SU-DHL-6 (cell line): ENCODE data around the gene ATP7B.

Experiments used
- H2AFZ ChIP-seq: fragments of 200-600 bp; sonication (generic); 2 replicates; pipeline ENCODE4 v1.6.1; 2014; ENCODE audit warnings: low read depth, mild to moderate bottlenecking, moderate library complexity, mixed read lengths, antibody characterized with exemption, low read length; ENCODE audit not compliant: severe bottlenecking
- H3F3A ChIP-seq: fragments of 200-600 bp; shearing (Covaris generic); 2 replicates; pipeline ENCODE4 v1.6.0; 2016; ENCODE audit warnings: antibody characterized with exemption, mild to moderate bottlenecking; ENCODE audit not compliant: insufficient read depth
- H3K27ac ChIP-seq: fragments of 200-600 bp; sonication (generic); 2 replicates; pipeline ENCODE4 v1.5.1; 2016; ENCODE audit warnings: low read depth, mild to moderate bottlenecking, low read length, moderate library complexity, mixed read lengths
- H3K27me3 ChIP-seq: fragments of 200-600 bp; sonication (generic), shearing (Covaris generic); 2 replicates; pipeline ENCODE4 v1.6.0; 2014; ENCODE audit warnings: mild to moderate bottlenecking, low read length
- H3K36me3 ChIP-seq: fragments of 200-600 bp; sonication (generic); 2 replicates; pipeline ENCODE4 v1.6.1; 2014; ENCODE audit warnings: mild to moderate bottlenecking, low read length, mixed read lengths
- H3K4me2 ChIP-seq: fragments of 300-600, 200-600 bp; shearing (Covaris generic), sonication (generic); 2 replicates; pipeline ENCODE4 v1.6.0; 2014; ENCODE audit warnings: low read length, low read depth, mild to moderate bottlenecking; ENCODE audit not compliant: poor library complexity, severe bottlenecking
- H3K4me3 ChIP-seq: fragments of 200-600 bp; sonication (generic); 2 replicates; pipeline ENCODE4 v1.5.1; 2014; ENCODE audit warnings: antibody characterized with exemption, low read length, mild to moderate bottlenecking, mixed read lengths; ENCODE audit not compliant: insufficient read depth, poor library complexity, severe bottlenecking
- H3K79me2 ChIP-seq: fragments of 200-600 bp; sonication (generic); 2 replicates; pipeline ENCODE4 v1.6.1; 2014; ENCODE audit warnings: mild to moderate bottlenecking, low read length, moderate library complexity; ENCODE audit not compliant: insufficient read depth
- H3K9ac ChIP-seq: fragments of 200-600 bp; sonication (generic); 2 replicates; pipeline ENCODE4 v1.7.0; 2014; ENCODE audit warnings: mild to moderate bottlenecking, low read length
- H3K9me2 ChIP-seq: fragments of 200-600 bp; sonication (generic); replicated peaks from 2 replicates; pipeline ENCODE4 v1.6.1; 2014; ENCODE audit warnings: low read length; ENCODE audit not compliant: insufficient read depth
- H3K9me3 ChIP-seq: fragments of 200-600 bp; sonication (generic); 2 replicates; pipeline ENCODE4 v1.6.1; 2014; ENCODE audit warnings: low read length, mixed read lengths; ENCODE audit not compliant: insufficient read depth
- H4K20me1 ChIP-seq: fragments of 200-600 bp; sonication (generic); 2 replicates; pipeline ENCODE4 v1.6.1; 2014; ENCODE audit warnings: low read depth, mild to moderate bottlenecking, antibody characterized with exemption, low read length, moderate library complexity, mixed read lengths
- CTCF ChIP-seq: fragments of 200-600 bp; sonication (generic); IDR thresholded peaks from one replicate; pipeline ENCODE4 v1.5.1; 2017; ENCODE audit warnings: antibody characterized with exemption, mild to moderate bottlenecking, low read length, moderate library complexity; ENCODE audit not compliant: insufficient read depth, poor library complexity, severe bottlenecking
- EZH2phosphoT487 ChIP-seq: fragments of 200-600 bp; sonication (generic), shearing (Covaris generic); conservative IDR thresholded peaks from 2 replicates; pipeline ENCODE4 v1.6.1; 2018; ENCODE audit warnings: mild to moderate bottlenecking, antibody characterized with exemption, low read length, moderate library complexity, mixed read lengths

Gene ATP7B

GRCh38 chr13:52002361-52002760 is 8.9 kb downstream of the ATP7B start:
- Histone ChIP-seq H3K9me3 (no peaks in the 10 kb centered on the region), H3K9ac (no peak overlapping the region), H2AFZ (no peak overlapping the region), H3F3A (no peaks in the 10 kb centered on the region), H3K27ac (no peak overlapping the region), H3K79me2 (no peaks in the 10 kb centered on the region), H3K4me2 (no peak overlapping the region), H3K36me3 (no peaks in the 10 kb centered on the region), H3K9me2 (no peaks in the 10 kb centered on the region), H3K4me3 (no peak overlapping the region), H3K27me3 (no peaks in the 10 kb centered on the region), H4K20me1 (no peaks in the 10 kb centered on the region)
- no peak for TF ChIP-seq CTCF
- TF ChIP-seq EZH2phosphoT487 = no peak

GRCh38 chr13:52001120-52001731 is 10.0 kb downstream of the ATP7B start:
- H3K27me3 ChIP-seq = no peaks in the 10 kb centered on the region
- TF ChIP-seq EZH2phosphoT487 = no peak
- peak; percentile 44 for TF ChIP-seq CTCF
- no peaks in the 10 kb centered on the region for H3F3A ChIP-seq
- no peaks in the 10 kb centered on the region for H4K20me1 ChIP-seq
- H3K79me2 ChIP-seq = no peaks in the 10 kb centered on the region
- H3K9me3 ChIP-seq = no peaks in the 10 kb centered on the region
- H3K4me3 ChIP-seq = no peak overlapping the region
- H3K27ac ChIP-seq = no peak overlapping the region
- no peak overlapping the region for H2AFZ ChIP-seq
- no peak overlapping the region for H3K4me2 ChIP-seq
- no peak overlapping the region for H3K9ac ChIP-seq
- no peaks in the 10 kb centered on the region for H3K36me3 ChIP-seq
- no peaks in the 10 kb centered on the region for H3K9me2 ChIP-seq

GRCh38 chr13:51999921-52000320 is 11.3 kb downstream of the ATP7B start:
- Histone ChIP-seq H3K9ac (no peak overlapping the region), H3K9me2 (no peaks in the 10 kb centered on the region), H4K20me1 (no peaks in the 10 kb centered on the region), H3K27me3 (no peaks in the 10 kb centered on the region), H3K79me2 (no peaks in the 10 kb centered on the region), H3F3A (no peaks in the 10 kb centered on the region), H3K36me3 (no peaks in the 10 kb centered on the region), H2AFZ (no peak overlapping the region), H3K4me3 (no peak overlapping the region), H3K27ac (no peak overlapping the region), H3K9me3 (no peaks in the 10 kb centered on the region), H3K4me2 (no peak overlapping the region)
- no peak for TF ChIP-seq EZH2phosphoT487
- TF ChIP-seq CTCF = no peak
